ENCODE results near the gene FOLR3. TPM values are rescaled to one million over a fixed set of nuclear protein-coding genes. Genes with fewer than 3 reads are reported as not detected.

Gene FOLR3
- total RNA-seq, 1 donor from 2014 or later = not detected

DNA sequence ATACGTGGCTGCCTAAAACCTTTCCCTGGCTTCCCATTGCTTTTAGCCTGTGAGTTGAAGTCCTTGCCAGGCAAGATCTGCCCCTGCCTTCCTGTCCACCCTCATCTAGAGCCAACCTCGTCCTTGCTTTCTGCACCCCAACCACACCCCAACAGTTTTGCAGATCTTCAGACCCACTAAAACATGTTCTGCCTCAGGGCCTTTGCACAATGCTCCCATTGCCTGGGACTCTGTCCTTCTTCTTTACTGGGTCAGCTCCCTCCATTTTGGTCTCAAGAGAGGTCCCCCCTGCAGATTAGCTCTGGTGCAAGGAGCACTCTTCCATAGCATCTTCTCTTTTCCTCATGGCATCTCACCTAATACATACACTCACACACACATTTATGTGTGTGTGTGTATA lies 14.6 kb upstream of the FOLR3 start:
- DNase-seq (ENCODE audit: low spot score) = no peak
- peaks cover 7% of the 10 kb centered on the region for H3K36me3 Mint-ChIP-seq (ENCODE audit: low read depth, unreplicated experiment)
- H3K4me3 Mint-ChIP-seq (ENCODE audit: unreplicated experiment) = no peak overlapping the region
- no peak overlapping the region for H3K27ac Mint-ChIP-seq (ENCODE audit: unreplicated experiment)
- TF ChIP-seq, protein P1, sequence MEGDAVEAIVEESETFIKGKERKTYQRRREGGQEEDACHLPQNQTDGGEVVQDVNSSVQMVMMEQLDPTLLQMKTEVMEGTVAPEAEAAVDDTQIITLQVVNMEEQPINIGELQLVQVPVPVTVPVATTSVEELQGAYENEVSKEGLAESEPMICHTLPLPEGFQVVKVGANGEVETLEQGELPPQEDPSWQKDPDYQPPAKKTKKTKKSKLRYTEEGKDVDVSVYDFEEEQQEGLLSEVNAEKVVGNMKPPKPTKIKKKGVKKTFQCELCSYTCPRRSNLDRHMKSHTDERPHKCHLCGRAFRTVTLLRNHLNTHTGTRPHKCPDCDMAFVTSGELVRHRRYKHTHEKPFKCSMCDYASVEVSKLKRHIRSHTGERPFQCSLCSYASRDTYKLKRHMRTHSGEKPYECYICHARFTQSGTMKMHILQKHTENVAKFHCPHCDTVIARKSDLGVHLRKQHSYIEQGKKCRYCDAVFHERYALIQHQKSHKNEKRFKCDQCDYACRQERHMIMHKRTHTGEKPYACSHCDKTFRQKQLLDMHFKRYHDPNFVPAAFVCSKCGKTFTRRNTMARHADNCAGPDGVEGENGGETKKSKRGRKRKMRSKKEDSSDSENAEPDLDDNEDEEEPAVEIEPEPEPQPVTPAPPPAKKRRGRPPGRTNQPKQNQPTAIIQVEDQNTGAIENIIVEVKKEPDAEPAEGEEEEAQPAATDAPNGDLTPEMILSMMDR (IDR thresholded peaks at IDR 0.05; ENCODE audit: unreplicated experiment) = no peak
- peaks cover 7% of the 10 kb centered on the region for H3K9me3 Mint-ChIP-seq (ENCODE audit: unreplicated experiment)
- H3K4me1 Mint-ChIP-seq (ENCODE audit: unreplicated experiment) = no peaks in the 10 kb centered on the region
- peaks cover 2% of the 10 kb centered on the region for H3K27me3 Mint-ChIP-seq (ENCODE audit: unreplicated experiment)

GRCh38 chr11:72122607-72123006 lies 12.9 kb upstream of the FOLR3 start:
- TF ChIP-seq, protein P1 (IDR thresholded peaks at IDR 0.05; ENCODE audit: unreplicated experiment) = no peak
- Mint-ChIP-seq H3K27ac (ENCODE audit: unreplicated experiment) (no peak overlapping the region), H3K4me3 (ENCODE audit: unreplicated experiment) (no peak overlapping the region), H3K9me3 (ENCODE audit: unreplicated experiment) (peaks cover 7% of the 10 kb centered on the region), H3K27me3 (ENCODE audit: unreplicated experiment) (peaks cover 2% of the 10 kb centered on the region), H3K4me1 (ENCODE audit: unreplicated experiment) (no peaks in the 10 kb centered on the region), H3K36me3 (ENCODE audit: low read depth, unreplicated experiment) (peaks cover 7% of the 10 kb centered on the region)
- no peak for DNase-seq (ENCODE audit: low spot score)

DNA sequence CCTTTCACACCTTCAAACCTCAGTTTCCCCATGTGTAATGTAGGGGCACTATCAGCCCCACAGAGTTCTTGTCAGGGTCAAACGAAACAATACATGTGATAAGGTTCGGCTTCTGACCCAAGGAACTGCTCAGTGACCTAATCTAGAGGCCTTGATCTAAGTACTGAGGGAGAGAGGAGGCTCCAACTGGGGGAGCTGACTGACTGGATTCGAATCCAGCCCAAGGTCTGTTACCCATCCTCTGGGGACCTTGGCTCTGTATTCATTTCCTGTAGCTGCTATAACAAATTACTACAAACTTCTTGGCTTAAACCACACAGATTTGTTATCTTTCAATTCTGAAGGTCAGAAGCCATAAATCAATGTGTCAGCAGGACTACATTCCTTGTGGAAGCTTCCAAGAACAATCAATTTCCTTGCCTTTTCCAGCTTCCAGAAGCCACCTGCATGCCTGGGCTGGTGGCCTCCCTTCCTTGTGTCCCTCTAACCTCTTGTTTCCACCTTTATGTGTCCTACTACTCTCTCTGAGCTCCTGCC lies 12.3 kb upstream of the FOLR3 start:
- DNase-seq (ENCODE audit: low spot score) = no peak
- H3K9me3 Mint-ChIP-seq (ENCODE audit: unreplicated experiment) = peaks cover 7% of the 10 kb centered on the region
- H3K27me3 Mint-ChIP-seq (ENCODE audit: unreplicated experiment) = peaks cover 2% of the 10 kb centered on the region
- no peak overlapping the region for H3K4me3 Mint-ChIP-seq (ENCODE audit: unreplicated experiment)
- no peak overlapping the region for H3K27ac Mint-ChIP-seq (ENCODE audit: unreplicated experiment)
- TF ChIP-seq, protein P1 (IDR thresholded peaks at IDR 0.05; ENCODE audit: unreplicated experiment) = no peak
- peaks cover 7% of the 10 kb centered on the region for H3K36me3 Mint-ChIP-seq (ENCODE audit: low read depth, unreplicated experiment)
- no peaks in the 10 kb centered on the region for H3K4me1 Mint-ChIP-seq (ENCODE audit: unreplicated experiment)

GRCh38 chr11:72124046-72124445 lies 11.5 kb upstream of the FOLR3 start:
- TF ChIP-seq, protein P1 (IDR thresholded peaks at IDR 0.05; ENCODE audit: unreplicated experiment) = no peak
- H3K9me3 Mint-ChIP-seq (ENCODE audit: unreplicated experiment) = peaks cover 15% of the 10 kb centered on the region
- no peaks in the 10 kb centered on the region for H3K4me1 Mint-ChIP-seq (ENCODE audit: unreplicated experiment)
- H3K27me3 Mint-ChIP-seq (ENCODE audit: unreplicated experiment) = peaks cover 3% of the 10 kb centered on the region
- H3K27ac Mint-ChIP-seq (ENCODE audit: unreplicated experiment) = no peak overlapping the region
- no peak overlapping the region for H3K4me3 Mint-ChIP-seq (ENCODE audit: unreplicated experiment)
- no peak for DNase-seq (ENCODE audit: low spot score)
- peaks cover 8% of the 10 kb centered on the region for H3K36me3 Mint-ChIP-seq (ENCODE audit: low read depth, unreplicated experiment)

GRCh38 chr11:72125956-72126355 lies 9.6 kb upstream of the FOLR3 start:
- Mint-ChIP-seq H3K4me1 (ENCODE audit: unreplicated experiment) (no peaks in the 10 kb centered on the region), H3K27ac (ENCODE audit: unreplicated experiment) (no peak overlapping the region), H3K9me3 (ENCODE audit: unreplicated experiment) (peaks cover 19% of the 10 kb centered on the region), H3K36me3 (ENCODE audit: low read depth, unreplicated experiment) (peaks cover 12% of the 10 kb centered on the region), H3K27me3 (ENCODE audit: unreplicated experiment) (peaks cover 7% of the 10 kb centered on the region), H3K4me3 (ENCODE audit: unreplicated experiment) (no peak overlapping the region)
- TF ChIP-seq, protein P1 (IDR thresholded peaks at IDR 0.05; ENCODE audit: unreplicated experiment) = no peak
- no peak for DNase-seq (ENCODE audit: low spot score)
